Iris pigment epithelial cell (primary cell): Measurements from ENCODE around the gene MUC5AC.

Experiments
- DNase-seq: peaks from one replicate; pipeline ENCODE4 v3.0.0-alpha.2; 2011; ENCODE audit warnings: low read depth

MUC5AC gene

DNA sequence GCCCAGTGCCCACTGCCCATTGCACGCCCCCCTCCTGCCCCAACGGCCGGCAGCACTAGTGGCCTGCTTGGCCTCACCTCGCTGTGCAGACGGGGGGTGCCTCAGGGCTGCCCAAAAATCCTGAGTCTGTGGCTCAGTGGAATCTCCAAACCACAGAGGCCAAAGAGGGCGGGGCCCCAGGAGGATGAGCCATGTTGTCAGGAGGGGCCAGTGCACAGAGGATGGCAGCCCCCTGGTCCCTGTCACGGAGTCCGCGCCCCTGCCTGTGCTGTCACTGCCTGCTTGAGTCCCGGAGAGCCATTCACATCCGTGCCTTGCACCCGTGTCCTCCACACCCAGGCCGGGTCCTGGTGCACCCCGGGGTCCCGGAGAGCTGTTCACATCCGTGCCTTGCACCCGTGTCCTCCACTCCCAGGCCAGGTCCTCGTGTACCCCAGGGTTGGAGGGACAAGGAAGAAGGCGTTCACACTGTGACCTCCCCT lies 36.4 kb upstream of the MUC5AC start:
- DNase-seq: no peak

GRCh38 chr11:1121813-1122663 lies 35.7 kb upstream of the MUC5AC start:
- DNase-seq: no peak

- no peak for DNase-seq
Measured at GRCh38 chr11:1122664-1123002, 35.1 kb upstream of the MUC5AC start.

DNA sequence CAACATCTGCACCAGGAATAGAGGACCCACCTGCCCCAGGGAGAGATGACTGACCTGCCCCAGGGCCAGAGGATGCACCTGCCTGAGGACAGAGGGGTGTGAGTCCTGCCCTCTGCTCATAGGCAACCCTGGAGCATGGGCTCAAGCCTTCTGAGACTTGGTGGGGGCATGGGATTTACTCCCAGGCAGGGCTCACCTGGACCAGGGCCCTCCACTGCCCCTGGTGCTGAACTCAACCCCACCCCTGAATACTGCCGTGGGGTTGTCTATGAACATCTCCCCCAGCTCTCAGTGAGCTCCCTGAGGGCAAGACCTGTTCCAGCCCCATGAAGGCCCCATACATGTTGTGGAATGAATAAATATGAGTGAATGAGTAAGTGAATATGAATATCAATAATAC lies 33.8 kb upstream of the MUC5AC start:
- DNase-seq: no peak

GRCh38 chr11:1125803-1126202 lies 31.9 kb upstream of the MUC5AC start:
- no peak for DNase-seq

DNA sequence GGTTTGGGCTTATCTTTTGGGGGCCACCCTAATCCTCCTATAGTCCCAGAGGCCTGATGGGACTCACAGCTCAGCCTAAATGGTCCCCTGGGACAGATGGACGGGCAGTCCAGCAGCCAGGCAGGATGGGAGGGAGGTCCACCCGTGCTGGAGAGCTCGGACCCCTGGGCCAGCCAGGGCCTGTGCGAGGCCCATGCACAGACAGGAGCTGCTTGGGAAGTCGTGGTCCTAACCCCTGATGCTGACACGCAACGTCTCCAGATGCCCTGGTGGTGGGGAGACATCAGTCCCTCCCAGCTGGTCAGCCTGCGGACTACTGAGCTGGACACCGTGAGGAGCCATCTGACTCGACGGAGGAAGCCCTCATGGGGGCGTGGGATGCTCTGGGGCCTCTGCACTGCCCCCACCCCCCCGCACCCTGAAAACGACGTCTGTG lies 31.2 kb upstream of the MUC5AC start:
- no peak for DNase-seq

DNA sequence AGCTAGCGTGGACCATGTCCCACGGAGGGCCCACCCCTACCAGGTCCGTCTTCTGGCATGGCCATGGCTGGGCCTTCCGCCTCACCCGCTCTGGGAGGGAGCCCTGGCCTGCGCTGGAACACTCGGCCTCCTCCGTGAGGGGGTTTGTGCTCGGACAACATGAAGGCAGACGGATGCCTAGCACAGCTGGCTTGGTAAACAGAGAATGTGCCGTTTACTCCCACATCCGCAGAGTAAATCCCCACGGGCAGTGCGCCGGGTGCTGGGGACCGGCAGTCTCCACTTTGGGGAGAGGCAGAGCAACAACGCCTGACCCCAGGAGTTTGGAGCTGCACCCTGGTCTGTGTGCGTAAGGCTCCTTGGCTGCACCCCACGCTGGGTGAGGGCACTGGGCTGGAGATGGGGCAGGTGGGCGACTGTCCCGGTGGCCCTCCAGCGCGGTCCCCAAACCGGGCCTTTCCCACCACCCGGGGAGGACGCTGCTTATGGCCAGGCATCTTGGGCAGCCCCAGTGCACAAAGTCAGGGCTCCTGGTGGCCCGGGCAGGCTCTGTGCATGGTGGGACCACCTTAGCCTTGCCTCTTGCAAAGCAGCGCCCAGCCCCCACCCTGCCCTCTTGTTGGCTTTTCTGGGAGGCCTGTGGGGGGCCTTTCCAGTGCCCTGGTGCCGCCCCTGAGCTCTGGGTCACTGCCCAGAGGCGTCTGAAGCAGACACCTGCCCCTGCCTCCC lies 30.7 kb upstream of the MUC5AC start:
- no peak for DNase-seq

DNA sequence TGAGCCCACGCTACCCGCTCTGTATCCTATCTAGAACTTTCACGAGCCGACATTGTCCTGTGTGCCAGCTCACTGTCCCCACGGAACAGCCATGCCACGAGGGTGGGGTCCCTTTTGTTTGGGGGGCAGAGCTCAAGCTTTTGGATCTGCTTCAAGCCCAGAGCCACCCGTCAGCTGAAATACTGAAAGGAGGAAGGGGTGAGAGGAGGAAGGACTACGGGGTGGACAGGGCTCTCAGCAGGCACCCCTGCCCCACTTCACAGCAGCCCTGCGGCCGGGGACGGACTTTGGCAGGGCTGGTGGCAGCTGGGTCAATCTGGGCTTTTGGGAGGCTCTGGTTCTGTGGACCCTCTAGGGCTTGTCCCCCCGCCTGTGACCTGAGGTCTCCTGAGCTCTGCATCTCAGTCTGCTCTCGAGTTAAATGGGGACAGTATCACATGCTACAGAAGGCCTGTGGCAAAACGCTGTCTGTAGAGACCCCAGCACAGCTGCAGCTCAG lies 30.0 kb upstream of the MUC5AC start:
- DNase-seq: no peak

GRCh38 chr11:1128311-1129142 lies 29.2 kb upstream of the MUC5AC start:
- no peak for DNase-seq

DNA sequence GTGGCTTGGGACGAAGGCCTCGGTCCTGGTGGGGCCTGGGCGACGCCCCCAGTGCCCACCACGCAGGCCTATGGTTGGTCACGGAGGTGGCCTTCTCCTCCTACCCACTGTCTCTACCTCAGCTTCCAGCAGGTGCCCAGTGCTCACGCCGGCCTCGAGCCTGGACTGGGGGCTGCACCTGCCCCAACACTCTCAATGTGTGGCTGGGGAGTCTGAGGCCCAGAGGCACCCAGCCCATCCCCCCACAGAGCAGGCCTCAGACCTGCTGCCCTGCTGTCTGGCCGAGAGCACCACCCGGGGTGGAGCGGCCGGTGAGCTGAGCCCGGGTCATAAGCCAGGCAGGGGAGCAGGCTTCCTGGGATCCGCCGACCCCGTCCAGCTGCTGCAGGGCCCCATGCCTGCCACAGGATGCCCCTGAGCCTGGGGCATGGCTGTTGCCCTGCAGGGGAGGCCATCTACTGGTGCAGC lies 28.6 kb upstream of the MUC5AC start:
- no peak for DNase-seq

GRCh38 chr11:1129611-1130160 lies 28.1 kb upstream of the MUC5AC start:
- DNase-seq: no peak

DNA sequence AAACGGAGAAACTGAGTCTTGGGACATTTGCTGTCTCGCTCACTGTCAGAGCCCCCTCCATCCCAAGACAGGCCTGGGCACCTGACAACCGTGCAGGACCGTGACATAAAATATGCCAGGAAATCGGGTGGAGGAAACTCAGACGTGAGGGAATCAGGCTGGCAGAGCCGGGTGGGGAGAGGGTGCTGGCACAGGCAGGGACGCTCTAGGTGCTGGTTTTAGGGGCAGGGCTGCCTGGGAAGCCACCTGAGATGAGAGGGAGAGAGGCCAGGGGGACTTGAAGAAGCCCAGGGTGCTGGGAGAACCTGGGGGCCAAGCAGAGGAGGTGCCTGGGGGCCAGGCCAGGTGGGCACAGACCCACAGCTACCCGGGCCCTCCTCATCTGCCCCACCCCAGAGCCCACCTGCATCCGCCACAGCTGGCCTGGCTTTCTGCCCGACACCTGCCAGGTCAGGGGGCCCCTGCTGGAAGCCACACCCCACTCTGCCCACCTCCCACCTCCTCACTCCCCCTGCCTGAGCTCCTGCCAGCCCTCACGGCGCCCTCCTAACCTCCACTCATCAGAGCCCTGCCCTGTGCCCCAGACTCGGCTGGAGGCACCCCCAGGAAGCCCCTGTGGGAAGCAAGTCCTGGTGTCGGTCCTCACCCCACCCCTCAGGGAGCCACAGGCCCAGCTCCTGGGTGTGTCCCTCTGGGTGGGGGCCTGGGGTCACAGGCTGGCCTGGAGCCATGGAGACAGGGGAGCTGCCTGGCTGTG lies 27.3 kb upstream of the MUC5AC start:
- no peak for DNase-seq

- DNase-seq: no peak
Measured at GRCh38 chr11:1131033-1131911, 26.5 kb upstream of the MUC5AC start.

DNA sequence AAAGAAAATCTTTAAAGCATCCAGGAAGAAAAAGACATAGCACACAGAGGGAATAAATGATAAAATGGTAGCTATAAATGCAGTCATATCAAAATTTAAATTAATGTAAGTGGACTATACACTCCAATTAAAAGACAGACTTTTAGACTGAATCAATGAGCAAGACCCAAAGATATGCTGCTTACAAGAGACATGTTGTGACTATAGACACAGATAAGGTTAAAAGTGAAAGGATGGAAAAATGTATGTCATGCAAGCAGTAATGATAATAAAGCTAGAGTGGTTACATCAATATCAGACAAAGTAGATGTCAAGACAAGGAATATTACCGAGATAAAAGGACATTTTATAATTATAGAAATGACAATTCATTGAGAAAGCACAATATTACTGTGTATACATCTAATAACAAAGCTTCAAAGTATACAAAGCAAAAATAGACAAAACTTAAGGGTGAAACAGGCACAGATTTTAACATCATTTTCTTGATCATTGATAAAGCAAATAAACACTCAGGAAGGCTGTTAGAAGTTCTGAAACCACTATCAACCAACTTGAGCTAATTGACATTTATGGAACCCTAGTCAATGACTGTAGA lies 22.8 kb upstream of the MUC5AC start:
- no peak for DNase-seq

GRCh38 chr11:1138097-1138496 lies 19.7 kb upstream of the MUC5AC start:
- DNase-seq: peak; percentile 37

- peak; percentile 40 for DNase-seq
Measured at GRCh38 chr11:1139441-1140083, 18.2 kb upstream of the MUC5AC start.

- DNase-seq: no peak
Measured at GRCh38 chr11:1140642-1141490, 16.9 kb upstream of the MUC5AC start.

GRCh38 chr11:1146365-1146764 lies 11.4 kb upstream of the MUC5AC start:
- no peak for DNase-seq
